GM20000 (cell line): Measurements from ENCODE around the gene GRK3.

Experiments used
- DNase-seq: peaks from one replicate; pipeline ENCODE4 v3.0.0; 2012; ENCODE audit warnings: low spot score
- TF ChIP-seq, protein P1 (sequence below): IDR thresholded peaks from 2 replicates; pipeline ENCODE4 v1.5.1; 2012; ENCODE audit warnings: mild to moderate bottlenecking, control low read depth; ENCODE audit errors: extremely low read depth, missing control alignments

GRK3 gene

GRCh38 chr22:25777411-25777810 lies 212.9 kb downstream of the GRK3 start:
- TF ChIP-seq, protein P1, sequence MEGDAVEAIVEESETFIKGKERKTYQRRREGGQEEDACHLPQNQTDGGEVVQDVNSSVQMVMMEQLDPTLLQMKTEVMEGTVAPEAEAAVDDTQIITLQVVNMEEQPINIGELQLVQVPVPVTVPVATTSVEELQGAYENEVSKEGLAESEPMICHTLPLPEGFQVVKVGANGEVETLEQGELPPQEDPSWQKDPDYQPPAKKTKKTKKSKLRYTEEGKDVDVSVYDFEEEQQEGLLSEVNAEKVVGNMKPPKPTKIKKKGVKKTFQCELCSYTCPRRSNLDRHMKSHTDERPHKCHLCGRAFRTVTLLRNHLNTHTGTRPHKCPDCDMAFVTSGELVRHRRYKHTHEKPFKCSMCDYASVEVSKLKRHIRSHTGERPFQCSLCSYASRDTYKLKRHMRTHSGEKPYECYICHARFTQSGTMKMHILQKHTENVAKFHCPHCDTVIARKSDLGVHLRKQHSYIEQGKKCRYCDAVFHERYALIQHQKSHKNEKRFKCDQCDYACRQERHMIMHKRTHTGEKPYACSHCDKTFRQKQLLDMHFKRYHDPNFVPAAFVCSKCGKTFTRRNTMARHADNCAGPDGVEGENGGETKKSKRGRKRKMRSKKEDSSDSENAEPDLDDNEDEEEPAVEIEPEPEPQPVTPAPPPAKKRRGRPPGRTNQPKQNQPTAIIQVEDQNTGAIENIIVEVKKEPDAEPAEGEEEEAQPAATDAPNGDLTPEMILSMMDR, result no peak
- no peak for DNase-seq

DNA sequence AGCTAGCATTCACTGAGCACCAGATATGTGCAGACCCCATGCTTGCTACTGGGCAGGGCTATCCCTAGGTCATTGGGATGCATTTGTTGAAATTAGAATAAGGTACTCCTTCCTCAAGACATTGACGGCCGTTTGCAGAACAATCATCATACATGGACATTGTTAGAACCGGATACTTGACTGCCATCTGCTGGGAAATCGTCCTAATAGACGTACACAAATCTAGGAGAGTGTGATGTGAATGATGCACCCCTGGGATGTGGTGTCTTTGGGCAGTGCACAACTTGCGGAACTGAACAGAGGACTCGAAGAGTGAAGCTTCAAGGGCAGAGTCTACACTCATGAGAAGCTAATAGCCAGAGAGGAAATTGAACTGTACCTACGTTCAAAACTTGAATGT lies 213.4 kb downstream of the GRK3 start:
- TF ChIP-seq, protein P1, result peak; percentile 7
- no peak for DNase-seq
